Measurements from ENCODE around the gene STX4.

GRCh38 chr16:31000671-31001382 lies 32.5 kb upstream of the STX4 start:
- TF ChIP-seq CTCF (IDR thresholded peaks at IDR 0.05) = no peak
- no peak for TF ChIP-seq POLR2A (IDR thresholded peaks at IDR 0.05)

Measured in Peyer's patch (tissue), 4 donors.